Tongue (tissue), 2 donors: ENCODE data around the gene POLRMT. TPM values are rescaled to one million over a fixed set of nuclear protein-coding genes. Genes with fewer than 3 reads are reported as not detected.
"Not testable (repeated sequence)": the region's sequence is repeated elsewhere in the genome, so short reads cannot be mapped to it uniquely, and the experiment has no call there.

Experiments
- DNase-seq: peaks from one replicate; pipeline ENCODE4 v3.0.0-alpha.2; 2015
- total RNA-seq: library from RNA; depleted of rRNA; stranded (reverse); fragments of >200 nt; gene quantifications from one replicate; pipeline ENCODE4 v1.2.3, GENCODE V29; 2014

Gene POLRMT
- total RNA-seq, 1 donor from 2014 or later, result 25.1 TPM

DNA sequence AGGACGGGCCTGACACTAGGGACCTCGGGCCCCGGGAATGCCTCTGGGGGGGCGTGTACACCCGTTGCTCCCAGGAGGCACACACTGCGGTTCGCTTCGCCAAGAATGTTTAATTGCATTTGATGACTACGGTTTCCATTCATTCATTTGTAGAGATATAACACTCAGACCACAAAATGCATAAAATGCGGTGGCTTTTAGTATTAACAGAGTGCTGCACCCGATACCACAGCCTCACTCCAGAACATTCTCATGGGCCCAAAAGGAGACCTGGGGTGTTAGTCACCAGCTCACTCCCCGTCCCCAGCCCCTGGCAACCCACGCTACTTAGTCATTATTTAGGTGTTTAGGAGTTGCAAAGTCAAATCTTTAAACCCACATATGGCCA, 21.9 kb downstream of the POLRMT start:
- DNase-seq, result no peak

GRCh38 chr19:610801-611480, 22.4 kb downstream of the POLRMT start:
- DNase-seq, result peak; percentile 37

GRCh38 chr19:610071-610800, 23.1 kb downstream of the POLRMT start:
- no peak for DNase-seq

DNA sequence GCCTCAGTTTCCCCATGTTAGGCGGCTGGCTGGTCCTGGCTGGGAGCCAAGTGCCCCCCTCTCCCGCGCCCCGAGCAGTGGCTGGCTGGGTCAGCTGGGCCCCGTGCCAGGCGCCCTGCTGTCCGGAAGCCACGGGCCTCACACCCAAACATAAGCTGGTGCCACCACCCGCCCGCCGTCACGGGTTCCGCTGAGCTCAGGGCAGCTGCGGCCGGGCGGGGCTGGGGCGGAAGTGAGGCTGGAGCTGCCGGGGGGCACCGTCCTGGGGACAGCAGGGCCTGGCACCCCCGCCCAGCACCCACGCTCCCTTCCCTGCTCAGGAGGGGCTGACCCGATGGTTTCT, 24.4 kb downstream of the POLRMT start:
- DNase-seq, result peak; percentile 33

- DNase-seq, result no peak
These were observed 25.0 kb downstream of the POLRMT start for GRCh38 chr19:608155-609003.

DNA sequence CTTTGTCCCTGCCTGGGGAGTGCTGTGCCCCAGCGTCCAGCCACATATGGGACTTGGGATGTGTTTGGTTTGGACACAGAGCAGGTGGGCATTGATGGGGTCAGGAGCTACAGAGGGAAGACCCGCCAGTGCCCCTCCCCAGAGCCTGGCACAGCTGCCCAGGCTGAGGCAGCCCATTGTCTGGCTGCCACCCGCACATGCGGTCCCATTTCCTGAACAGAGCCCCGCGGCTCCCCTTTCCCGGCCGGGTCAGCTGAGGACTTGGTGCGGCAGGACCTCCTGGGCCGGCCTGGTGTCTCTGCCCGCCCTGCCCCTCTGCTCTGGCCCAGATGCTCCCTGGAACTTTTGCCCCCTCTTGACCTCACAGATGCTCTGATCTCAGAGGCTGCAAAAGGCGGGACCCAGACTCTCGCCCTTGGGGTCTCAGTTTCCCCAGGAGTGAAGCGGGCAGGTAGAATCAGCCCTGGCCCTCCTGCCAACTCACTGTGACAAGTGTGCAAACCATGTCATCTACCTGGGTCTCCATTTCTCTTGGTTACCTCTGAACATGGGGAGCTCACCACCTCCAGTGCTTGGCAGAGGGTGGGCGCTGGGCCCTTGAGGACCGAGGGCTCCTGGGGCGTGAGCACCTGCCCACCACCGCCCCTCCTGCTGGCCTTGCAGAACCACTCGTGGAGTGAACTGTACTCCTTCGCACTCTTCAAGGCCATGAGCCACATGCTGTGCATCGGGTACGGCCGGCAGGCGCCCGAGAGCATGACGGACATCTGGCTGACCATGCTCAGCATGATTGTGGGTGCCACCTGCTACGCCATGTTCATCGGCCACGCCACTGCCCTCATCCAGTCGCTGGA, 25.8 kb downstream of the POLRMT start:
- DNase-seq, result no peak

DNA sequence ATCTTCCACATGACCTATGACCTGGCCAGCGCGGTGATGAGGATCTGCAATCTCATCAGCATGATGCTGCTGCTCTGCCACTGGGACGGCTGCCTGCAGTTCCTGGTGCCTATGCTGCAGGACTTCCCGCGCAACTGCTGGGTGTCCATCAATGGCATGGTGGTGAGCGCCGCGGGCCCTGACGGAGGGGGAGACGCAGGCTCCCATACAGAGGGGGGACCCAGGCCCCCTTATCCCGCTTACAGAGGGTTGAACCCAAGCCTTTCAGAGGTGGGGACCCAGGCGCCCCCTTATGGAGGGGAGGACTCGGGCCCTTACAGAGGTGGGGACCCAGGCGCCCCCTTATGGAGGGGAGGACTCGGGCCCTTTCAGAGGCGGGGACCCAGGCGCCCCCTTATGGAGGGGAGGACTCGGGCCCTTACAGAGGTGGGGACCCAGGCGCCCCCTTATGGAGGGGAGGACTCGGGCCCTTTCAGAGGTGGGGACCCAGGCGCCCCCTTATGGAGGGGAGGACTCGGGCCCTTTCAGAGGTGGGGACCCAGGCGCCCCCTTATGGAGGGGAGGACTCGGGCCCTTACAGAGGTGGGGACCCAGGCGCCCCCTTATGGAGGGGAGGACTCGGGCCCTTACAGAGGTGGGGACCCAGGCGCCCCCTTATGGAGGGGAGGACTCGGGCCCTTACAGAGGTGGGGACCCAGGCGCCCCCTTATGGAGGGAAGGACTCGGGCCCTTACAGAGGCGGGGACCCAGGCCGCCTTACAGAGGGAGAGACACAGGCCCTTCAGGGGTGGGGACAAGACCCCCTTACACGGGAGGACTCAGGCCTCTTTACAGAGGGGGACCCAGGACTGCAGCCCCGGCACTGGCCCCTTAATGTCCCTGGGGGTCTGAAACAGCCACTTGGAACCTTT, 28.0 kb downstream of the POLRMT start:
- not testable (repeated sequence) for DNase-seq

GRCh38 chr19:604355-604754, 29.0 kb downstream of the POLRMT start:
- no peak for DNase-seq

DNA sequence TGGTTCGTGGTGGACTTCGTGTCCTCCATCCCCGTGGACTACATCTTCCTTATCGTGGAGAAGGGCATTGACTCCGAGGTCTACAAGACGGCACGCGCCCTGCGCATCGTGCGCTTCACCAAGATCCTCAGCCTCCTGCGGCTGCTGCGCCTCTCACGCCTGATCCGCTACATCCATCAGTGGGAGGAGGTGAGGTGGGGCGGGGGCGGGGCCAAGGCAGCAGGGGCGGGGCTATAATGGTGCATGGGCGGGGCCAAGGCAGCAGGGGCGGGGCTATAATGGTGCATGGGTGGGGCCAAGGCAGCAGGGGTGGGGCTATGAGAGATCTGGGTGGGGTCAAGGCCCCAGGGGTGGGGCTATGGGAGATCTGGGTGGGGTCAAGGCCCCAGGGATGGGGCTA, 29.6 kb downstream of the POLRMT start:
- not testable (repeated sequence) for DNase-seq

GRCh38 chr19:603302-603639, 30.1 kb downstream of the POLRMT start:
- not testable (repeated sequence) for DNase-seq

GRCh38 chr19:602391-603301, 30.7 kb downstream of the POLRMT start:
- no peak for DNase-seq

- DNase-seq, result no peak
These were observed 31.5 kb downstream of the POLRMT start for GRCh38 chr19:601790-602189.

- no peak for DNase-seq
These were observed 32.0 kb downstream of the POLRMT start for GRCh38 chr19:601310-601709.

- no peak for DNase-seq
These were observed 35.7 kb downstream of the POLRMT start for GRCh38 chr19:597406-598315.

DNA sequence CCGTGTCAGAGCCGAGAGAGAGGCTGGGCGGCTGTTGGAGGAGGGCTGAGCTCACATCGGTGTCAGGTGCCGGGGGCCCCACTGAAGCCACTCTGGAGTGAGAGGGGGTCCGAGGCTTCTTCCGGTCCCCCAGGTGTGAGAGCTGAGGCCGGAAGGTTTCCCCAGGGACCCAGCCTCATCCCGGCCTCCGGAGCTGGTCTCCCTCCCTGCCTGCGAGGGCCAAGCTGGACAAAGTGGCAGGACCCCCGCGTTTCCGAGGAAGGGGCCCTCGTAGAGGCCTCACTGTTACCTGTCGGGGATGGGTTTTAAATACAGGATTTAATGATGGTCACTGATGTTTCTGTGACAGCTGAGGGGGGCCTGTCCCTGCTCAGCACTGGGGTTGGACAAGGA, 37.1 kb downstream of the POLRMT start:
- no peak for DNase-seq

DNA sequence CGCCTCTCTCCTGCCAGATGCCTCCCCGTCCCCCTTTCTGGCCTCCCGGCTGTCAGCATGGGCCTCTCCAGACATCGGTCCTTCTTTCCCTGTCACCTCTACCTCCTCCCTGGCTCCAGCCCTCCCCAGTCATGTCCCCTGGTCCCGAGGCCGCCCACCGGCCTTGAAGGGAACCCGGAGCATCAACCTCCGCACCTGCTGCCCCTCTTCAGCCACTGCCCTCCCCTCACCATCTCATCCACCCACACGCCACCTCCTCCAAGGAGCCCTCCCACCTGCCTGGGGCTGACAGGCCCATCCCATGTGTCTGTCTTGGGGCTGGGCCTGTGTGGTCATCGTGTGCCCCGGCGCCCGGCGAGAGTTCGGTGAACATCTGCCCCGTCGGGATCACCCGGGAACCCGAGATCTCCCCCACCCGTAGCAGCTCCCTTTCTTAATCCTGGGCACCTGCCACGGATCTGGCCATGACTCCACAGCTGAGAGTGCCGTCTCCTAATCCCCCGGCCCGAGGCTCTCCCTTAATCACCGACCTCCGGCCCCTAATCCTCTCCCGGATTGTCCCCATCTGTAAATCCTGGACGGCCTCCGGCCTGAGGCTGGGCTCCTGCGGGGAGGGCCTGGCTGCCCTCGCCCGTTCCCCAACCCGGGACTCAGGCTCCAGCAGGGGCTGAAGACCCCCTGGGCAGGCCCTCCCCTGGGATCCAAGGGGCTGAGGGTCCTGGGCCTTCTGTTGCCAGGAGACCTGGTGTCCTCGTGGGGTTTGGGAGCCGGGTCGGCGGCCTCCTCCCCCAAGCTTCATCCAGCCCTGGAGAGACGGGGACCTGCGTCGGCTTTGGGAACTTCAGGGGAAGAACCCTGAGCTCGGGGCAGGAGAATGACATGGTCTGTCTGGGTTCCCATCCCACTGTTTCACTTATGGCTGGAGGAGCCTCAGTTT, 37.7 kb downstream of the POLRMT start:
- no peak for DNase-seq

DNA sequence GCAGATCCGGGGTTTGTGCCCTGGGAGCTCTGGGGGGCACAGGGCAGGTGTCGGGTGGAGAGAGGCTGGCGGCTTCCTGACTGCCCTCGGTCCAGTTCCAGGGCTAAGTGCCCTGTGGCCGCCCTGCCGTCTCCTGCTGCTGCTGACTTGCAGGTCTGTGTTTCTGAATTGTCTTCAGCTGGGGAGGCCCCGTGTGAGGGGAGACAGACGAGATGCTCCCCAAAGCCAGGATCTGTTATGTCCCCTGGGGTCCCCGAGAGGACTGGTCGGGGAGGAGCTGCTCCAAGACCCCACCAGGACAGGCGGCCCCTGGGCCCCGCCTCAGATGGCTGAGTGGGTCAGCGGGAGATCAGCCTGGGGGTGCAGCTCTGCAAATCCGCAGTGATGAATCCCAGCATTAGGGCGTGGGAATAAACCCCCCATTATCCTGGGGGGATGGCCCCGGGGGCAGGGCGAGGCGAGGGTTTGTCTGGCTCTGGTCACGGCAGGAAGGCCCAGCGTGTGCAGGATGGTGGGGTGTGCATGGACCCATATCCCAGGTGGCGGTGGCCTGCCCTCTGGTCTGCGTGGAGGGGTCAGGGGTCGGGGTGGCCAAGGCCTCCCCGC, 39.0 kb downstream of the POLRMT start:
- no peak for DNase-seq
